ENCODE measurements around the gene COL23A1.
"Not testable (repeated sequence)": the region's sequence is repeated elsewhere in the genome, so short reads cannot be mapped to it uniquely, and the experiment has no call there.

COL23A1 gene

GRCh38 chr5:178232124-178232919 is 357.9 kb downstream of the COL23A1 start, which contains the start of gene PHYKPL:
Gene PHYKPL, minus strand, starts transcription at chr5:178232802. Its CDS starts 252 bp downstream, at chr5:178232550.
- no peak for FAIRE-seq

GRCh38 chr5:178231539-178232123 is 358.6 kb downstream of the COL23A1 start:
- no peak for FAIRE-seq

DNA sequence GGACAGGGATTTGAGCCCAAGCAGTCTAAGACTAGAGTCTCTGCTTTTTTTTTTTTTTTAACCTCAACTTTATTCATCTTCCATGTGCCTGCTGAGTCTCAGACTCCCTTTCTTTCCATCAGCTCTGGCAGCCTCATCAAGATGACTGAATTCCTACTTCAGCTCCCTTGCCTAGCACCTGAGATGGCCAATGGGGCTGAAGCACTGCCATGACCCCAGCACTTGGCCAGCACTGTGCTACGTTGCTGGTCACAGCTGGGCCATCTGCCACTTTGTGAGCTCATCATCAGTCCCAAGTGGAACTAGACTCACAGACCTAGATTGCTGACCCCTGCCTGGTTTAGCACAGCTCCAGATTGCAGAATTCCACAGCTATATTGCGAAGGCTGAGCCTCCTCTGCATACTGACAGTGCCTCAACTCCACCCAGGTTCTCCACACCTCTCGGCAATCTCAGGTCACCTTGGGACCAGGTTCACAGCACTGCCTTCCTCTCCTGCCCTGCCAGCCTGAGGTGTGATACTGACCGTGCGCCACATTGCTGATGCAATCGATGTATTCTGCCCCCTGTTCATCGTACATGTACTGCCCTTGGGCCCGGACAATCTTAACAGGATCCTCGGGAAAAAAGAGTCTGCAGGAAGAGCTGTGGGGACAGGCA is 359.2 kb downstream of the COL23A1 start:
- no peak for FAIRE-seq

GRCh38 chr5:178229861-178230260 is 360.3 kb downstream of the COL23A1 start:
- no peak for FAIRE-seq

- not testable (repeated sequence) for FAIRE-seq
These were observed 361.1 kb downstream of the COL23A1 start for GRCh38 chr5:178229111-178229510.

DNA sequence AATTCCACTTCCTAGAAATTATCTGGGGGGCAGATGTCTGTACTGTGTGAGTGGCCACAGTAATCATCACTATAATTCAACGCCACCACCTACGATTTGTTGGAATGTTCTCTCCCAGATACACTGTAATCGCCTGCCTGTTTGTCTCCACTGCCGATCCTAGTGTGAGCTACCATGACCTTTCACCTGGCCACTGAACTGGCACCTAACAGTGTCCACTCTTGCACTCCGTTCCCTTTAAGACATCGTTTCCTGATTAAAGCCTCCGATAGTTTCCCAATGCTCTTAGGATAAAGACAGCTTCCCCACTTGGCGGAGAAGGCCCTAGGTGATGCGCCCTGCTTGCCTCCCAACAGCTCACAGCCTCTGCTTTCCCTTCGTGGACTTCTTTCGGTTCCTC is 361.6 kb downstream of the COL23A1 start:
- FAIRE-seq: no peak

- FAIRE-seq: no peak
These were observed 362.3 kb downstream of the COL23A1 start for GRCh38 chr5:178227929-178228328.

DNA sequence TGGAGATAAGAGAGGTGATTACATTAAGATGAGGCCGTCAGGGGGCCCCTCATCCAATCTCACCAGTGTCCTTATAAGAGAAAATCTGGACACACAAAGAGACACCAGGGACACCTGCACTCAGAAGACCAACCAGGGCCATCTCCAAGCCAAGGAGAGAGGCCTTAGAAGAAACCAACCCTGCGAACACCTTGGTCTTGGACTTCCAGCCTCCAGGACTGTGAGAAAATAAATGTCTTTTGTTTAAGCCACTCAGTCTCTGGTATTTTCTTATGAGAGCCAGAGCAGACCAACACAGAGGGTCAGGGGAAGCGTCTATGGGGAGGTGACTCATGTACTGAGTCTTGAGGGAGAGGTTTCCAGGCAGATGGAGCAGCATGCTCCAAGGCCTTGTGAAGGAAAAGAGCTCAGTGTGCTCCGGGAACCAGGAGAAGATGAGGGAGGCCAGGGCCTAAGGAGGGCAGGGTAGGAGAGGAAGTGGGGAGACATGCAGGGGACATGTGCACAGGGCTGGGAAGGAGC is 363.0 kb downstream of the COL23A1 start:
- no peak for FAIRE-seq

DNA sequence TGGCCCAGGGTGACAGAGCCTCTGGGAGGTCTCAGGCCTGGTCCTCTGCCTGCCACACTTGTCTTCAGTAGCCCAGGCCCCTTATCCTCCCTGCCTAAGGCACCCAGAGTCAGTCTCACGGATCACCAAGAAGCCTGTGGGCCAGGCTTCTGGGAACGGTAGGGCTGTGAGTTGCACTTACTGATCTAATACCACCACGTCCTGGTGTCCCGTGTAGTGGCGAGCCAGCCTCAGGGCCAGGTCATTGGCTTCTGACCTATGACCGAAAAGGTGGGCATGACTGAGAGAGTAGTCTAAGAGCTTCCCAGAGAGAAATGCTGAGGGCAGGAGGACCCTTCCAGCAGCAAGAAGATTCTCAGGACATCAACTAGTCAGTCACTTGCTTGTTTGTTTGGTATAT is 365.0 kb downstream of the COL23A1 start:
- FAIRE-seq: no peak

GRCh38 chr5:178224403-178224802 is 365.8 kb downstream of the COL23A1 start:
- FAIRE-seq: no peak

DNA sequence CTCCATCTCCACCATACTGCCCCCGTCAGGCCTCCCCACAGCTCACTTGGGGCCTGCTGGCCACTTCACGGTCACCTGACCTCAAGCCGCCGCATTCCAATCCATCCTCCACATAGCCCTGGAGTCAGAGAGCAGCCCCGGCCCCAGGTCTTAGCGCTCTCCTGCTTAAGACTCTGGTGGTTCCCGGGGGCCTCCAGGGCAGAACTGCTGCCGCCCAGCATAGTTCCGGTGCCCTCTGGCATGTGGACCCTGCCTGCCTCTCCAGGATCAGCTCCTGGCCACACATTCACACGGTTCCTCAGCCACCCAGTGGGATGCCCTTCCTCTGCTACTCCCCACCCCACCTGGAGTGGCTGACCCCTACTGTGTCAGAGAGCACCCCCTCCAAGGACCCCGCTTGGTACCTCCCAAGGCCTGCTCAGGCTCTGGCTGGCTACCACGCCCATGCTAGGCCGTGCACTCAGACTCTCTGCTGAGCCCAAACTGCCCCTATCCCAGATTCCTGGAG is 366.3 kb downstream of the COL23A1 start:
- FAIRE-seq: no peak

- FAIRE-seq: no peak
These were observed 366.9 kb downstream of the COL23A1 start for GRCh38 chr5:178223196-178223773.

- FAIRE-seq: no peak
These were observed 367.9 kb downstream of the COL23A1 start for GRCh38 chr5:178222292-178222691.

DNA sequence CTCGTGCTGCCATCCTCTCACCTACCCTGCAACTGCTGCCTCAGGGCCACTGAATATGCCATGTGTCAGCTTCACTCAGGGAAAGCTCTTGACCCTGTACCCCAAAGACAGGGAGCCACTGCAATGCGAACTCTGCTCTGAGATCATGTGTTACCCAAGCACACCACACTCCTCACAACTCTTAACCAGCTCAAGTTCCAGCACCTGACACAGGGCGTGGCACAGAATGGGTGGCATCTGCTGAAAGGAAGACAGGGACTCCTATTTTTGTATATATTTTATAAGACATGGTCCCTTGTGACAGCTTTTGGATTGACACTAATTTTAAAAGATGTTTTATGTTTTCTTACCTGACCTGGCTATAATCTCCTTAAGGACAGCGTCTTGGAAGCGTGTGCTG is 368.3 kb downstream of the COL23A1 start:
- FAIRE-seq: no peak

DNA sequence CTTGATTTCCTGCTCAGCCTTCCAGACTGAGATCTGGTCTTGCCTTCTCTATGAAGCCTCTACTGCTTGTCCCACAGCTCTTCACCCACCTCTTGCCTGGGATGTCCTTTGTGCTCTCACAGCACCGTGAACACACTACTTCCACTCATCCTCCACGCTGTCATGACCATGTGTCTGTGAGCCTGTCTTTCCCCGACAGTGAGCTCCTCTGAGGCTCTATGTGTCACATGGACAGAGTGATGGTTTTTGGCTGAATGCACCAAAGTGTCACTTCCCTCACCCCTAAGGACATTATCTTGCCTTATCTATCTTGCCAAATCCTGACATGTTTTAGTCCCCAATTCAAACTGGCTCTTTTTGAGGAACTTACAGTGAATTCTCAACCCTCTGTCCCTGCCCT is 368.9 kb downstream of the COL23A1 start:
- FAIRE-seq: no peak

DNA sequence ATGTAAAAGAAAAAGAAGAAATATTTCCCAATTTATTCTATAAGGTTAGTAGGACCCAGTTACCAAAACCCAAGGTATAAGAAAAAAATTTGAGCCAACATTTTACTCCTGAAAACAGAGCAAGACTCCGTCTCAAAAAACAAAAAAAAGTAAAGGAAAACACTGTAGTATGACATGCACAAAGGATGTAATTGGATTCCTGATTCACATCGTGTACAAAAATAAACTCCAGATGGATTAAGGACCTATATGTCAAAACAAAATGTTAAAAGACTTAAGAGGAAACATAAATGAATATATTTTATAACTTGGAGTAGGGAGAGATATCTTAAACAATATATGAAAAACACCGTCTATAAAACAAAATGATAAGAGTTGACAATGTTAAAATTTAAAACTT is 371.4 kb downstream of the COL23A1 start:
- no peak for FAIRE-seq

DNA sequence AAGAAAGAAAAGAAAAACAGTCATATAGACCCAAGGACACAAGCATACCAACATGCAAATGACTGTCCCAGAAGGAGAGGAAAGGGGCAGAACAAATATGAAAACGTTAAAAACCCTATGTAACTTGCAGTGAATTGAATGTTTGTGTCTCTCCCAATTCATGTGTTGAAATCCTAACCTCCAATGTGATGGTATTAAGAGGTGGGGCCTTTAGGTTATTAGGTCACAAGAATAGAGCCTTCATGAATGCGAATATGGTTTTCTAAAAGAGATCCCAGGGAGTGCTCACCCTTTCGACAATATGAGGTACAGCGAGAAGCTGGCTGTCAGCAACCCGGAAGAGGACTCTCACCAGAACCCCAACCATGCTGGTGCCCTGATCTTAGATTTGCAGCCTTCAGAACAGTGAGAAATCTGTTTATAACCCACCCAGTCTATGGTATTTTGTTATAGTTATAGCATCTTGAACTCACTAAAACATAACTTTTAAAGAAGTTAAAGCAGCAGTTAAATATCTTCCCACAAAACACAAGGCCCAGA is 371.9 kb downstream of the COL23A1 start:
- FAIRE-seq: no peak

GRCh38 chr5:178216779-178217178 is 373.4 kb downstream of the COL23A1 start:
- FAIRE-seq: no peak

- no peak for FAIRE-seq
These were observed 374.1 kb downstream of the COL23A1 start for GRCh38 chr5:178216088-178216534.

GRCh38 chr5:178215280-178216002 is 374.8 kb downstream of the COL23A1 start:
- FAIRE-seq: no peak

DNA sequence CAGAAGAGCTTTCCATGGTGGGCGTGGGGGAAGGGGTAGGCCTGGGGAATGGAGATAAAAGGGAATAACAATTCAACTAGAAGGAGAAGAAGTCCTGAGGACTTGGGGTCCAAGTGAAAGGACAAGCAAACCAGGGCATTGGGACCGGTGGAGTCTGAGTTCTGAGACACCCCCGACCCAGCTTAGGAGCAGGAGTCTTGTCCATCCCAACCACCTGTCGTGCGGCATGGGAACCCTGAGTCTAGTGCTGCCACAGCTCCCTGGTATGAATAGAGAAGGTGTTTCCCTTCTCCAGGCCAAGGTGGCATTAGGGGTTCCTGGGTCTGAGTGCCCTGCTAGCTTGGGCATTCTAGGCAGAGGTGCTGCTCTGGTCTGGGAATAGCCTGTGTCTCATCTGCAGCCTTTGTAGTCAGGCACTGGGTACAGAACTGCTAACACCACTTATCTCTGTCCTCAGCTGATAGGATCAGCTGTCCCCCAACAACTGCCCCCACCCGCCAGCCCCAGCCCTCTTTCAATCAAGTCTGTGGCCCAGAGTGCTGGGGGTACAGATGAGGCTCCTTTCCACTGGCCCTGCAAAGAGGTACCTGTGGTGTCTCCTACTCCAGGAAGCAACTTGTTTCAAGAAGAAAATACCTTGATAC is 375.9 kb downstream of the COL23A1 start:
- FAIRE-seq: no peak

GRCh38 chr5:178213748-178214151 is 376.4 kb downstream of the COL23A1 start:
- no peak for FAIRE-seq

All from TTC549 (cell line).